HCT116 (cell line): ENCODE measurements around the gene ENOX1. TPM values are rescaled to one million over a fixed set of nuclear protein-coding genes. Genes with fewer than 3 reads are reported as not detected.

ENCODE experiments used
- ATAC-seq: fragments of 200-7000 bp; cut with Tn5 transposase; 2 replicates; pipeline ENCODE4 v1.9.1; 2020; ENCODE audit warnings: mild to moderate bottlenecking, moderate library complexity
- BruUV-seq: library from RNA; stranded (reverse); fragments of 400-500 nt; replicated peaks from 2 replicates; lab custom pipeline; 2021; lab: Mats Ljungman, UMichigan
- CTCF ChIA-PET: fragments of 300-600 bp; sonication (Branson Sonifier 250); formaldehyde crosslinking; loops from one replicate; lab custom pipeline; 2021; ENCODE audit warnings: antibody characterized with exemption; lab: Charles Lee
- POLR2A ChIA-PET: fragments of 300-600, 350-600 bp; sonication (Branson Sonifier 250); formaldehyde crosslinking; loops from one replicate; lab custom pipeline; 2021; ENCODE audit warnings: antibody characterized with exemption; lab: Charles Lee
- RAD21 ChIA-PET, 2 experiments: fragments of 300-600 bp; sonication (Branson Sonifier 250); formaldehyde crosslinking; loops; one replicate each; lab custom pipeline; 2023; ENCODE audit warnings: low total read pairs in 2 of 2; ENCODE audit not compliant: uncharacterized antibody in 2 of 2, unreplicated experiment in 2 of 2, low non-redundant PET in 1 of 2; lab: Charles Lee
- DNase-seq: peaks from one replicate; pipeline ENCODE4 v3.0.0-alpha.2; 2010; ENCODE audit warnings: low read depth, low spot score
- H2AFZ ChIP-seq: fragments of 200-600 bp; shearing (Covaris generic), sonication (generic); 2 replicates; pipeline ENCODE4 v1.6.1; 2017; ENCODE audit warnings: low read depth, mixed run types, mixed read lengths, antibody characterized with exemption, low read length; ENCODE audit not compliant: poor library complexity, severe bottlenecking
- H3K27ac ChIP-seq: 2 replicates; pipeline ENCODE4 v1.5.1; 2012; ENCODE audit warnings: low read depth, low read length
- H3K27me3 ChIP-seq: fragments of 200-600 bp; sonication (generic); 2 replicates; pipeline ENCODE4 v1.6.1; 2016; ENCODE audit warnings: mixed run types, low read length, mixed read lengths; ENCODE audit not compliant: insufficient read depth
- H3K36me3 ChIP-seq, 2 experiments: fragments of 200-500 bp in 1 of 2; fragments of 200-600 bp in 1 of 2; sonication (Bioruptor generic) in 1 of 2; sonication (generic) in 1 of 2; 2 replicates each; pipeline versions ENCODE4 v1.5.1 to v1.6.1; 2014 to 2016; ENCODE audit warnings: low read length in 2 of 2, inconsistent platforms in 1 of 2, mixed read lengths in 1 of 2, mixed run types in 1 of 2; ENCODE audit not compliant: insufficient read depth in 2 of 2, control insufficient read depth in 1 of 2
- H3K4me1 ChIP-seq, 2 experiments: fragments of 200-600 bp in 1 of 2; sonication (generic) in 1 of 2; 2 replicates each; pipeline versions ENCODE4 v1.5.1 to v1.6.1; 2012 to 2017; ENCODE audit warnings: low read length in 2 of 2, inconsistent platforms in 1 of 2, mild to moderate bottlenecking in 1 of 2, mixed read lengths in 1 of 2, mixed run types in 1 of 2, moderate library complexity in 1 of 2; ENCODE audit not compliant: insufficient read depth in 2 of 2, control insufficient read depth in 1 of 2
- H3K4me2 ChIP-seq: fragments of 200-600 bp; sonication (generic); 2 replicates; pipeline ENCODE4 v1.6.1; 2017; ENCODE audit warnings: mixed run types, low read length, mixed read lengths
- H3K4me3 ChIP-seq, 2 experiments: fragments of 200-600 bp in 1 of 2; sonication (generic) in 1 of 2; replicated peaks in 1 of 2; 2 replicates each; pipeline ENCODE4 v1.5.1; 2011 to 2016; ENCODE audit warnings: low read length in 2 of 2, control low read depth in 1 of 2, low read depth in 1 of 2, mild to moderate bottlenecking in 1 of 2, mixed read lengths in 1 of 2, mixed run types in 1 of 2
- H3K79me2 ChIP-seq: fragments of 200-600 bp; sonication (generic); 2 replicates; pipeline ENCODE4 v1.6.1; 2017; ENCODE audit warnings: mild to moderate bottlenecking, mixed run types, low read length, moderate library complexity, mixed read lengths; ENCODE audit not compliant: insufficient read depth
- H3K9ac ChIP-seq: fragments of 200-600 bp; sonication (generic); 2 replicates; pipeline ENCODE4 v1.6.1; 2016; ENCODE audit warnings: low read length, mixed read lengths
- H3K9me2 ChIP-seq: fragments of 200-600 bp; sonication (generic), shearing (Covaris generic); 2 replicates; pipeline ENCODE4 v1.6.1; 2017; ENCODE audit warnings: mixed run types, mild to moderate bottlenecking, moderate library complexity; ENCODE audit not compliant: insufficient read depth
- H3K9me3 ChIP-seq, 2 experiments: fragments of 200-500 bp in 1 of 2; fragments of 200-600 bp in 1 of 2; sonication (Bioruptor generic) in 1 of 2; sonication (generic) in 1 of 2; 2 replicates each; pipeline ENCODE4 v1.6.1; 2014 to 2017; ENCODE audit warnings: low read length in 2 of 2, mixed read lengths in 2 of 2, inconsistent platforms in 1 of 2, low read depth in 1 of 2, mild to moderate bottlenecking in 1 of 2, mixed run types in 1 of 2, moderate library complexity in 1 of 2; ENCODE audit not compliant: control insufficient read depth in 1 of 2, insufficient read depth in 1 of 2
- H4K20me1 ChIP-seq: fragments of 200-600 bp; sonication (generic), shearing (Covaris generic); 2 replicates; pipeline ENCODE4 v1.6.1; 2017; ENCODE audit warnings: mixed run types, mild to moderate bottlenecking, moderate library complexity; ENCODE audit not compliant: insufficient read depth
- CBX3 ChIP-seq: IDR thresholded peaks from 2 replicates; pipeline ENCODE4 v1.6.1; 2012; ENCODE audit warnings: low read depth
- CEBPB ChIP-seq: IDR thresholded peaks from 2 replicates; pipeline ENCODE4 v1.6.1; 2012; ENCODE audit warnings: low read depth
- CTCF ChIP-seq, 3 experiments: fragments of 200-600 bp in 1 of 3; sonication (generic) in 1 of 3; IDR thresholded peaks in 2 of 3; conservative IDR thresholded peaks in 1 of 3; 2 replicates each; pipeline ENCODE4 v1.5.1; 2012 to 2017; ENCODE audit warnings: low read depth in 2 of 3, low read length in 2 of 3, antibody characterized with exemption in 1 of 3, borderline replicate concordance in 1 of 3, control low read depth in 1 of 3, mild to moderate bottlenecking in 1 of 3, mixed read lengths in 1 of 3, mixed run types in 1 of 3, moderate library complexity in 1 of 3; ENCODE audit not compliant: insufficient read depth in 1 of 3
- EZH2 ChIP-seq: fragments of 200-600 bp; sonication (generic); IDR thresholded peaks from 2 replicates; pipeline ENCODE4 v1.6.1; 2017; ENCODE audit warnings: antibody characterized with exemption, mixed run types
- EZH2phosphoT487 ChIP-seq: fragments of 200-600 bp; IDR thresholded peaks from 2 replicates; pipeline ENCODE4 v1.6.1; 2018; ENCODE audit warnings: antibody characterized with exemption, borderline replicate concordance
- MAX ChIP-seq: IDR thresholded peaks from 2 replicates; pipeline ENCODE4 v1.6.1; 2012
- POLR2A ChIP-seq: IDR thresholded peaks from 2 replicates; pipeline ENCODE4 v1.7.0; 2011; ENCODE audit warnings: borderline replicate concordance; ENCODE audit not compliant: insufficient read depth, insufficient read length; ENCODE audit errors: extremely low read depth
- POLR2AphosphoS5 ChIP-seq: IDR thresholded peaks from 2 replicates; pipeline ENCODE4 v1.6.1; 2011; ENCODE audit warnings: mild to moderate bottlenecking, low read depth, low read length, moderate library complexity
- SP1 ChIP-seq: IDR thresholded peaks from 2 replicates; pipeline ENCODE4 v1.6.1; 2012; ENCODE audit warnings: low read depth
- SRF ChIP-seq: IDR thresholded peaks from 2 replicates; pipeline ENCODE4 v1.6.1; 2012; ENCODE audit warnings: low read depth
- TCF7L2 ChIP-seq: IDR thresholded peaks from 2 replicates; pipeline ENCODE4 v1.7.0; 2011; ENCODE audit warnings: borderline replicate concordance, inconsistent platforms; ENCODE audit not compliant: insufficient read depth, insufficient read length; ENCODE audit errors: extremely low read depth
- YY1 ChIP-seq: IDR thresholded peaks from 2 replicates; pipeline ENCODE4 v1.6.1; 2011; ENCODE audit warnings: low read length, low read depth, moderate library complexity, mild to moderate bottlenecking; ENCODE audit not compliant: insufficient replicate concordance; ENCODE audit errors: extremely low read depth
- ZBTB33 ChIP-seq: IDR thresholded peaks from 2 replicates; pipeline ENCODE4 v1.6.1; 2011; ENCODE audit warnings: mild to moderate bottlenecking, low read length, moderate library complexity; ENCODE audit not compliant: insufficient replicate concordance; ENCODE audit errors: extremely low read depth
- ZFX ChIP-seq: fragments of 450-650 bp; IDR thresholded peaks from 2 replicates; pipeline ENCODE4 v1.6.1; 2017
- intact Hi-C: fragments of 100-400 bp; cut with micrococcal nuclease; formaldehyde crosslinking; loops from 2 replicates; pipeline ENCODE4 v1.10.0; 2022
- total RNA-seq: library from RNA; stranded (reverse); gene quantifications from one replicate; pipeline ENCODE4 v1.2.1, GENCODE V29; 2021; ENCODE audit not compliant: unreplicated experiment

The ENOX1 gene
- total RNA-seq, 1 experiment from 2014 or later = 4.5 TPM

GRCh38 chr13:43300865-43301264, 485.9 kb downstream of the ENOX1 start:
- Histone ChIP-seq H3K79me2 (no peaks in the 10 kb centered on the region), H3K27ac (no peak overlapping the region), H3K36me3 (no peaks in the 10 kb centered on the region), H3K4me1 (no peaks in the 10 kb centered on the region), H3K27me3 (no peaks in the 10 kb centered on the region; the same call in 1 of the 2 replicates), H3K9me3 (no peaks in the 10 kb centered on the region)
- CTCF ChIA-PET = no interaction called here
- no peak for DNase-seq
- TF ChIP-seq SRF (no peak), CTCF (IDR thresholded peaks at IDR 0.05 in 2 of 3, conservative IDR thresholded peaks at IDR 0.05 in 1 of 3; ENCODE audit: borderline replicate concordance in 1 of 3, insufficient read depth in 1 of 3, low read depth in 2 of 3, low read length in 2 of 3) (no peak), POLR2AphosphoS5 (no peak), CEBPB (no peak), SP1 (no peak), EZH2phosphoT487 (no peak), TCF7L2 (no peak), EZH2 (no peak), ZFX (no peak), YY1 (no peak), MAX (no peak), POLR2A (no peak), ZBTB33 (no peak), CBX3 (no peak)
- TF ChIP-seq, all 23 proteins: peak for 0
- intact Hi-C loops = loop anchor here (5.0 kb wide), 2 partner anchors 501 to 576 kb away; partner anchors contain the start of genes CCDC122 and LACC1
- H2AFZ ChIP-seq = no peak overlapping the region
- ChIA-PET POLR2A (no interaction called here), RAD21 (no interaction called here)
- no peak overlapping the region for H3K9ac ChIP-seq
- ATAC-seq = no peak
- no peaks in the 10 kb centered on the region for H4K20me1 ChIP-seq
- no peak overlapping the region for H3K4me2 ChIP-seq
- no peak overlapping the region for H3K4me3 ChIP-seq
- no peaks in the 10 kb centered on the region for H3K9me2 ChIP-seq
- BruUV-seq = no TSS peak
